ENCODE results near the gene LYSMD1.
"Not testable (repeated sequence)": the region's sequence is repeated elsewhere in the genome, so short reads cannot be mapped to it uniquely, and the experiment has no call there.

LYSMD1 gene

GRCh38 chr1:151165738-151166504, at the start of gene LYSMD1, which contains the start of gene SCNM1:
Gene LYSMD1 (minus strand): TSS chr1:151165902. CDS start chr1:151165258, 644 bp downstream.
Gene SCNM1 (plus strand): TSS chr1:151166144. CDS start chr1:151166153, 9 bp downstream.
- peak; percentile 98 for FAIRE-seq

DNA sequence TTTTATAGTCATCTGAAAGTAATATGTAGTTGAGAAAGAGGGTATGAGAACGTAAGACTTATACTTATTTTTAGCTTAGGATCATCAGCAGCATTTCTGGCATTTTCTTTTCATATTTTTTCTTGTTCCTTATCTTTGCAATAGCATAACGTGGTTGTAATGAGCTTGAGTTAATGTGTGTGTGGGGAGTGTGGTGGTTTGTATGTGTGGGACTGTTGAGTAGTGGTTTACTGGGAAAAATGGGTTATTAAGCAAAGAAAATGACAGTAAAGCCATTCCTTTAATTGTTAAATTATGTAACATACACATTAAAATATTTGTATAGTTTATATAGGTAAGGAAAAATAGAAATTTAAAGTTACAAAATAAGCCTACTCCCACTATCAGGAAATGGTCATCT, 47.9 kb upstream of the LYSMD1 start:
- FAIRE-seq, result no peak

GRCh38 chr1:151211972-151212705, 46.4 kb upstream of the LYSMD1 start:
- no peak for FAIRE-seq

- FAIRE-seq, result no peak
These were observed 45.1 kb upstream of the LYSMD1 start for GRCh38 chr1:151210830-151211229.

GRCh38 chr1:151205381-151205965, 39.8 kb upstream of the LYSMD1 start:
- not testable (repeated sequence) for FAIRE-seq

GRCh38 chr1:151199873-151200581, 34.3 kb upstream of the LYSMD1 start:
- FAIRE-seq, result no peak

DNA sequence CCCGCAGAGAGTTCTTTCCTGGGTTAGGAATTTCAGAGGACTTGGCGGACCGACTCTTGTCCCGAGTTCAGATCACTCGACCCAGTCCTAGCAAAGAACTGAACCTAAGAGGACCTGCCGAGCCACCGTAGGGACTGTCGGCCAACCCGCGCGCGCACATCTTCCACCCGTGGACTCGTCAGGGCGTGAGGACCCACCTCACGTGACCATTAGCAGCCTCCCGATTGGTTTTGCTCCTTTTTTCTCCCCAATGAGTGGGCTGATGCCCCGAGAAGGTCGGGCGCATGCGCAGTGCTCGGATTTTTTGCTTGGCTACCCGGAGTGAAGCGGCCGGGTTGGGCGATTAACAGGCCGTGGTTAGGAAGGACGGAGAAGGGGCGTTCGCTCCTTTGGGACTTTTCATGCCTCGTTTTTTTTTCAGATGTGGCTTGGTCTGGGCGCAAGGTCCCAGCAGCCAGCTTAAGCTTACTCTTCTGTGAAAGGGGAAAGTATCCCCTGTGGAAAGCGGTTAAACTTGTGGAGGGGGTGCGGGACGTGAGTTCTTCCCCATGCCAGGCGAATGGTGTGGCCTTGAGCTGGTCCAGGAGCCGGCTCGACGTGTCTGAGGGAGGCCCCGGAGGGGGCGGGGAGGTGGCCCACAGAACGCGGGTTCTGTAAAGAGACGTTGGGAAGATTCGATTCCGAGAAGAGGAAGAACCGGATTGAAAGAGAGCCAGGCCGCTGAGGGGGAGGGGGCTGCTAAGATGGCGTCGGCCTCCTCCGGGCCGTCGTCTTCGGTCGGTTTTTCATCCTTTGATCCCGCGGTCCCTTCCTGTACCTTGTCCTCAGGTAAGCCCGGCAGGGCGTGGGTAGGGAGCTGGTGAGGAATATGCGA, 32.8 kb upstream of the LYSMD1 start, which contains the start of gene PIP5K1A:
Gene PIP5K1A, plus strand, starts transcription at position 299 of the 874 bp plus-strand sequence. Its CDS starts 445 bp downstream, at position 744.
- peak; percentile 90 for FAIRE-seq

- no peak for FAIRE-seq
These were observed 32.2 kb upstream of the LYSMD1 start for GRCh38 chr1:151197863-151198253.

- peak; percentile 83 for FAIRE-seq
These were observed 30.6 kb upstream of the LYSMD1 start for GRCh38 chr1:151196292-151196800.

DNA sequence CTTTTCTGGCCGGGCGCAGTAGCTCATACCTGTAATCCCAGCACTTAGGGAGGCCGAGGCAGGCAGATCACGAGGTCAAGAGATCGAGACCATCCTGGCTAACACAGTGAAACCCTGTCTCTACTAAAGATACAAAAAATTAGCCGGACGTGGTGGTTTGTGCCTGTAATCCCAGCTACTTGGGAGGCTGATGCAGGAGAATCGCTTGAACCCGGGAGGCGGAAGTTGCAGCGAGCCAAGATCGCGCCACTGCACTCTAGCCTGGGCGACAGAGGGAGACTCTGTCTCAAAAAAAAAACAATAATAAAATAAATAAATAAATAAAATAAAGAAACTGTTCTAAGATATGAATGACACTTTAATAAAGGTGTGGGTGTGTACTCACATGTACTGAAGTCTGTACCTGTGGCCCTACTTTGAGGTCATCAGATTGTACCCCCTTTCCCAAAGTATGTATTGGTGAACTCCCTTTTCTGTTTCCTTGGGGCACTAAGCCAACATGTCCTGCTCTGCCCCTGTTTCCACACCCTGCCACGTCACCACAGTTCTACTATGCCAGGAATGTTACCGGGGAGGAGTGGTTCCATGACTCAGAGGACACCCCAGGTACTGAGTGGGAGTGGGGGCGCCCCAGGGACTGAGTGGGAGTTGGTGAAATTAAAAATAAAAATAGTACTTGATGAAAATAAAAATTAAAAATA, 29.3 kb upstream of the LYSMD1 start:
- FAIRE-seq, result peak; percentile 34

- no peak for FAIRE-seq
These were observed 28.2 kb upstream of the LYSMD1 start for GRCh38 chr1:151193856-151194255.

DNA sequence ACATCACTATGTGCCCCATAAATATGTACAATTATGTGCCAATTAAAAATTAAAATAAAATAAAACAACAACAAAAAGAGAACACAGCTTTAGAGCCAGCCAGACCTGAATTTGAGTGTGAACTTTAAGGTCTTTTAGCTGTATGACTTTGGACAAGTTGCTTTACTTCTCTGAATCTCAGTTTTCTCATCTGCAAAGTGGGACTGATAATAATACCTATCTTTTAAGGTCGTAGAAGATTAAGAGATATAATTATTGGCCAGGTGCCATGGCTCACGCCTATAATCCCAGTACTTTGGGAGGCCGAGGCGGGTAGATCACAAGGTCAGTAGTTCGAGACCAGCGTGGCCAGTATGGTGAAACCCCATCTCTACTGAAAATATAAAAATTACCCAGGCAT, 27.6 kb upstream of the LYSMD1 start:
- no peak for FAIRE-seq

- FAIRE-seq, result no peak
These were observed 26.3 kb upstream of the LYSMD1 start for GRCh38 chr1:151192047-151192446.

- no peak for FAIRE-seq
These were observed 24.1 kb upstream of the LYSMD1 start, which contains the start of gene VPS72 for GRCh38 chr1:151189637-151190445. Gene VPS72 (minus strand): TSS chr1:151190197. CDS start chr1:151190121, 76 bp downstream.

- not testable (repeated sequence) for FAIRE-seq
These were observed 23.0 kb upstream of the LYSMD1 start for GRCh38 chr1:151188667-151189066.

- FAIRE-seq, result no peak
These were observed 21.5 kb upstream of the LYSMD1 start for GRCh38 chr1:151187205-151187604.

DNA sequence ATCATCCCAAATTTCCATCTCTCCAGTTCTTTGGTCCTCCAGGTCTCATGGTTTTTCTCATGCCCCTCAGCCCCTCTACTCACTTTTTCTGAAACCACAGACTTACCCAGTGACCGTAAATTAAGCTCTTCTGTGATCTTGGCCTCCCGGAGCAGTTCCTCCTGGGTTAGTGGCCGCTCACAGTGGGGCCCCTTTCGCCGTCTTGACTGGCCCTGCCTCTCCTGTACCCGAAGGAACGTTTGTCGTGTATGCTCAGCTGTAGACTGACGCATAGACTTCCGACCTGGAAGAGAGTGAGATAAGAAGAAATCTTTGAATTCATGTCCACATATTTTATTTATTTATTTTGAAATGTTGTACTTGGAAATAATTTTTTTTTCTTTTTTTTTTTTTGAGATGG, 18.5 kb upstream of the LYSMD1 start:
- no peak for FAIRE-seq

DNA sequence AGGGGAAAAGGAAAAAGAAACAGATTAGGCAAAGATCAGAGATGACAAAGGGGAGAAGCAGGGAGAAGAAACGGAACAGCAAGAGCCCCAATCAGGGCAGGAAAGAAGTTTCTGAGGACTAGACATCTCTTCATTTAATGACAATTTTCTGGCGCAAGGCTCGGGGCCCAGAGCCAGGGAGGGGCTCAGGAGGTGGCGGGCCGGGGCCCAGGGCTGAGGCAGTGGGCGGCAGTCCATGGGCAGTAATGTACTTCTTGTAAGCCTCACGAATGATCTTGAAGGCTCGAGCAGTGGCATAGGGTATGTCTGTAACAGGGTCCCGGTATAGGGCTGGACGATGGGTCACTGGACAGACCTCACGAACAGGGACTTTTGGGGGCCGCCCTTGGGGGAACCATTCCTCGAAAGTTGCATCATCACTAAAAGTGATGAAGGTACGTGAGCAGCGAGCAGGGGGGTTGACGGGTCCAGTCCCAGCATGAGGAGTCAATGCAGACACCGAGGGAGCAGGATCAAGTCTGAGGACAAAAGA, 10.9 kb upstream of the LYSMD1 start:
- FAIRE-seq, result no peak

- no peak for FAIRE-seq
These were observed 10.2 kb upstream of the LYSMD1 start, which contains the start of gene TMOD4 for GRCh38 chr1:151175863-151176262. Gene TMOD4 (minus strand): TSS chr1:151175981. CDS start chr1:151174875, 1,106 bp downstream.

Measured in A204.1 (cell line).